Measurements from ENCODE around the gene ZNF283.
"Not testable (repeated sequence)": the region's sequence is repeated elsewhere in the genome, so short reads cannot be mapped to it uniquely, and the experiment has no call there.

ZNF283 gene

DNA sequence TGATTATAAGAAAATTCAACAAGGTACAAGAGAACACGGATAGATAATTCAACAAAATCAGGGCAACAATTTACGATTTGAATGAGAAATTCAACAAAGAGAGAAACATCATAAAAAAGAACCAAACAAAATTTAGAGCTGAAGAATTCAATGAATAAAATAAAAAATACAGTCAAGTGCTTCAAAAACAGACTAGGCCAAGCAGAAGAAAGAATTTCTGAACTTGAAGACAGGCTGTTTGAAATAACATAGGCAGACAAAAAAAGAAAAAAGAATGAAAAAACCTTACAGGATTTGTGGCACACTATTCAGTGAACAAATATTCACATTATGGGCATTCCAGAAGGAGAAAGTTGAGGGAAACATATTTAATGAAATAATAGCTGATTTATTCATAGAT lies 31.1 kb downstream of the ZNF283 start:
- DNase-seq: no peak

DNA sequence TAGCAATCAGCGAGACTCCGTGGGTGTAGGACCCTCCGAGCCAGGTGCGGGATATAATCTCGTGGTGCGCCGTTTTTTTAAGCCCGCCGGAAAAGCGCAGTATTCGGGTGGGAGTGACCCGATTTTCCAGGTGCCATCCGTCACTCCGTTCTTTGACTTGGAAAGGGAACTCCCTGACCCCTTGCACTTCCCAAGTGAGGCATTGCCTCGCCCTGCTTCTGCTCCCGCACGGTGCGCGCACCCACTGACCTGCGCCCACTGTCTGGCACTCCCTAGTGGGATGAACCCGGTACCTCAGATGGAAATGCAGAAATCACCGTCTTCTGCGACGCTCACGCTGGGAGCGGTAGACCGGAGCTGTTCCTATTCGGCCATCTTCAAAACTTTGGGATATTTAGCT lies 39.8 kb downstream of the ZNF283 start:
- not testable (repeated sequence) for DNase-seq

DNA sequence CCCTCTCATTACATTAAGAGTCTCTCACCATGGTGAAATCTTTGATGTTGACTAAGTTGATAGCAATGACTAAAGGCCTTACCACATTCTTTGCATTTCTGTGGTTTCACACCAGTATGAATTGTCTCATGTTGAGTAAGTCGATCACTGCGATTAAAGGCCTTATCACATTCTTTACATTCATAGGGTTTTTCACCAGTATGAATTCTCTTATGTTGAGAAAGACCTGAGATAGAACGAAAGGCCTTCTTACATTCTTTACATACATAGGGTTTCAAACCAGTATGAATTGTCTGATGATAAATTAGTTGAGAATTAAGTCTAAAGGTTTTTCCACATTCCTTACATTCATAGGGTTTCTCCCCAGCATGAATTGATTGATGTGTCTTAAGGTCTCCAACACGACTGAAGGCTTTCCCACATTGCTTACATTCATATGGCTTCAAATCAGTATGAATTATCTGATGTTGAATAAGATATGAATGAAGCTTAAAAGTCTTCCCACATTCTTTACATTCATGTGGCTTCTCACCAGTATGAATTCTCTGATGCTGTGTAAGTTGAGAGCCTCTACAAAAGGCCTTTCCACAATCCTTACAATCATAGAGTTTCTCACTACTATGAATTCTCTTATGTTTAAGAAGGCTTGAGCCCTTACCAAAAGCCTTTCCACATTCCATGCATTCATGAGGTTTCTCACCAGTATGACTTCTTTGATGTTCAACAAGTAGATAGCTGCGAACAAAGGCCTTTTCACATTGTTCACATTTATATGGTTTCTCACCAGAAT lies 45.6 kb downstream of the ZNF283 start:
- no peak for DNase-seq

DNA sequence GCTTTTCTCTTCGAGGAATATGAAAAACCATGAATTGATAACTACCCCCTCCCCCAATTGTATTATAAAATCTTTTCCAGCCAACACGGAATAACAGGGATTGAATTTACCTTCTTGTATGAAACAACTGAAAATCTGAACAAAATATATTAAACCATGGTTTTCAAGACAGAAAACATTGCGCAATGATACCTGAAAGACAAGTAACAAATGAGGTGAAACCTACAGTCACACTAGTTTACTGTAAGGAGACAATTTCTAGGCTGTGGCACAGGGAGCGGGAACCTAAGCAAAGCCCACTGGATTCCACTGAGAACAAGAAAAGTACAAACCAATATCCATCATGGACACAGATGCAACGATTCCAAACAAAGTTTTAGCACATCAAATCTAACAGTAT lies 53.4 kb downstream of the ZNF283 start:
- DNase-seq: no peak

DNA sequence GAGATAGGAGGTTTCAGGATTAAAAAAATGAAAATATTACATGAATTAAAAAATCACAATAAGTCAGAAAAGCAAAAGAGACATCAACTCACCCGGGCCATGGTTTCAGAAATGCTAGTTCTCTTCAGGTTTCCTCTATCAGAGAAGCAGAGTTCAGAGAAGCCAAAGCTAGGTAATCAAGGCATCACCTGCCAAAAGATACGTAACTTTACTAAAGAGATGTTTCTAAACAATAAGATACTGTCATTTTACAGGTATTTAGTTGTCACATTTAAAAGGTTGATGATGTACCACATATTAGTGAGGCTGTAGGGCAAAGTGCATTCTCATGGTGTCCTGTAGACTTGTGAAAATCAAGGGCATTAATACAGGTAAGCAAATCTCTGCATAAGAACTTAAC lies 56.7 kb downstream of the ZNF283 start, which contains the start of gene ZNF404:
ZNF404 (minus strand) TSS at position 101 of the 400 bp plus-strand sequence.
- DNase-seq: no peak

DNA sequence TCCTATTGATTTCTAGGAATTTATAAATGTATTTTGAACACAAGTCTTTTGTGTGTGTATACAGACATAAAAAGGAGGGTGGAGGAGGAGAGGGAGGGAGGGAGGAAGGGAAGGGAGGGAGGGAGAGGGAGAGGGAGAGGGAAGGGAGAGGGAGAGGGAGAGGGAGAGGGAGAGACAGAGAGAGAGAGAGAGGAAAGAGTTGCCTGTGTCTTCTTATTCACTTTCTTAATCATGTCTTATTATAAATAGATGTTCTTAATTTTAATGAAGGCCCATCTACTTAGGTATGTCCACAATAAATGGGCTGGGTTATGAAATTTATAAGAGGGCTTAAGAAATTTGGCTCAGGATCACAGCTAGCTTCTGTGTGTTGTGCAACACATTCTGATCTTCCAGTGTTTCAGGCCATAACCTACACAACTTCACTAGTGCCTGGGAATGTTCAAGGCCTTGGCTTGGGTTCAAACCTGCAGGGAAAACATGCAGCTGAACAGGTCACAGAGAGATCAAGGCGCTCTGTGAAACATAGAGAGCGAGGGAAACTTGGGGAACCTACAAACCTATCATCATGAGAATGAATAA lies 68.7 kb downstream of the ZNF283 start:
- DNase-seq: no peak
